ENCODE data around the gene NUDT17. TPM values are rescaled to one million over a fixed set of nuclear protein-coding genes. Genes with fewer than 3 reads are reported as not detected.

Gene NUDT17
- total RNA-seq, 1 experiment from 2014 or later: 0.59 TPM

DNA sequence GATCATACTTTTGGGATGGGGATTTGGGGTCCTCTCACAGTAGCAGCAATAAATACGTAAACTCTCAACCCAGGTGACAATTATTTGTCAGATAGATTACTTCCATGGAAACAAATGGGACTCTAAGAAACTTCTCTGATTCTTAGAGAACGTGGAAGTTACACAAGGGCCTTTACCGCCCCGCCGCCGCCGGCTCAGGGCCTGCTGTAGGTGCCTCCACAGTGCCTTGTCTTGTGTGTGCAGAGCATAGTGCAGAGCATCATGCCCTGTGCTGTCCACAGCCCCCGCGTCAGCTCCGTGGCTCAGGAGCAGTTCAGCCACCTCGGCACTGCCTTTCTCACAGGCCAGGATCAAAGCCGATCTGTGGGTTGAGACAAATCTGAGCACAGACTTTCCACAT lies 29.2 kb downstream of the NUDT17 start:
- peaks cover 2% of the 10 kb centered on the region; the same call in 1 of the 2 replicates for H3K27me3 ChIP-seq
- H3K4me3 ChIP-seq: no peak overlapping the region
- DNase-seq: no peak
- H3K36me3 ChIP-seq: no peaks in the 10 kb centered on the region
- no peaks in the 10 kb centered on the region for H3K9me3 ChIP-seq

GRCh38 chr1:145877923-145878486 lies 32.6 kb downstream of the NUDT17 start:
- no peak for DNase-seq
- Histone ChIP-seq H3K36me3 (no peaks in the 10 kb centered on the region), H3K9me3 (no peaks in the 10 kb centered on the region), H3K4me3 (no peak overlapping the region), H3K27me3 (peaks cover 2% of the 10 kb centered on the region; the same call in 1 of the 2 replicates)

GRCh38 chr1:145878724-145879123 lies 33.3 kb downstream of the NUDT17 start:
- Histone ChIP-seq H3K27me3 (peaks cover 4% of the 10 kb centered on the region), H3K9me3 (no peaks in the 10 kb centered on the region), H3K36me3 (no peaks in the 10 kb centered on the region), H3K4me3 (no peak overlapping the region)
- DNase-seq: no peak

- Histone ChIP-seq H3K9me3 (no peaks in the 10 kb centered on the region), H3K36me3 (no peaks in the 10 kb centered on the region), H3K27me3 (peaks cover 4% of the 10 kb centered on the region), H3K4me3 (no peak overlapping the region)
- DNase-seq: no peak
Observed at GRCh38 chr1:145879775-145880174, 34.3 kb downstream of the NUDT17 start.

- H3K9me3 ChIP-seq: no peaks in the 10 kb centered on the region
- no peaks in the 10 kb centered on the region for H3K36me3 ChIP-seq
- no peak overlapping the region for H3K4me3 ChIP-seq
- peak; percentile 55 for DNase-seq
- peaks cover 2% of the 10 kb centered on the region for H3K27me3 ChIP-seq
Observed at GRCh38 chr1:145884675-145885074, 39.2 kb downstream of the NUDT17 start.

DNA sequence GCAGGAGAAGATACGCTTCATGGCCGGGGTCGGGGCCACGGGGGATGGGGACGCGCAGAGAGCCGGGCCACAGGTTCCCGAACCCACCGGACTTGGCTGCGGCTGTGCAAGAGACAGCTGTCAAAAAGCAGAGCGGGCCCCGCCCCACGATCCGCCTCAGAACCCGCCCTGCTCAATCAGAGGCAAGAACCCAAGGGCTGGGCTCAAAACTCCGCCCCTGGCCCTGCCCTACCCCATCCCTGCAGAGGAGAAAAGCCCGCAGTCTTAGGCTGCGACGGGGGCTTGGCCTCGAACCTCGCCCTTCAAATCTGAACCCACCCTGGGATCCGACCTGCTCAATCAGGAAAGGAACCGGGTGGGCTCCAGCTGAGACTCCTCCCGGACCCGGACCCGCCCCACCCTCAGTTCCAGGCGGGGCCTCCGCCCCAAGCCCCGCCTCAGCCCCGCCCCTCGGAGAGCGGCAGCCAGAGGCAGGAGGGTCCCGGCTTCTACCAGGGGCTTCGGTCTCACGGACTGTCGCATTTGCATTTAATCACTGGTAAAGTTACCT lies 40.4 kb downstream of the NUDT17 start, which contains the start of gene ANKRD35:
ANKRD35 (minus strand) TSS at position 129 of the 550 bp plus-strand sequence; CDS start at position 21, 108 bp downstream.
- H3K27me3 ChIP-seq: peaks cover 2% of the 10 kb centered on the region
- DNase-seq: peak; percentile 86
- H3K9me3 ChIP-seq: no peaks in the 10 kb centered on the region
- peak within 1 kb of the TSS; percentile 62 for H3K4me3 ChIP-seq
- no peaks in the 10 kb centered on the region for H3K36me3 ChIP-seq

DNA sequence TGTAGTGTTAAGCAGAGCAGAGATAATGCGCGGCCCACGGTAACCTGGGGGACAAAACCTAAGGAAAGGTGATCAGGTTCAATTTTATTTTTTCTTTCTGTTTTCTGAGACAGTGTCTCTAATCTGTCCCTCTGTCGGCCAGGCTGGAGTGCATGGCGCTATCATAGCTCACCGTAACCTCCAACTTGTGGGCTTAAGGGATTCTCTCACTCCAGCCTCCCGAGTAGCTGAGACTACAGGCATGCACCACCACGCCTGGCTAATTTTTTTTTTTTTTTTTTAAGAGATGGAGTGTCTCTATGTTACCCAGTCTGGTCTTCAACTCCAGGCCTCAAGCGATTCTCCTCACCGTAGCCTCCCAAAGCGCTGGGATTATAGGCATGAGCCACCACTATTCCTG lies 41.0 kb downstream of the NUDT17 start:
- peak overlapping the region; percentile 62 for H3K4me3 ChIP-seq
- DNase-seq: no peak
- H3K27me3 ChIP-seq: peaks cover 2% of the 10 kb centered on the region
- H3K9me3 ChIP-seq: no peaks in the 10 kb centered on the region
- no peaks in the 10 kb centered on the region for H3K36me3 ChIP-seq

GRCh38 chr1:145886816-145887215 lies 41.4 kb downstream of the NUDT17 start:
- H3K36me3 ChIP-seq: no peaks in the 10 kb centered on the region
- H3K4me3 ChIP-seq: no peak overlapping the region
- no peak for DNase-seq
- H3K27me3 ChIP-seq: peaks cover 2% of the 10 kb centered on the region
- no peaks in the 10 kb centered on the region for H3K9me3 ChIP-seq

- no peak for DNase-seq
- H3K27me3 ChIP-seq: peaks cover 2% of the 10 kb centered on the region
- H3K36me3 ChIP-seq: no peaks in the 10 kb centered on the region
- no peak overlapping the region for H3K4me3 ChIP-seq
- H3K9me3 ChIP-seq: no peaks in the 10 kb centered on the region
Observed at GRCh38 chr1:145887631-145888030, 42.2 kb downstream of the NUDT17 start.

DNA sequence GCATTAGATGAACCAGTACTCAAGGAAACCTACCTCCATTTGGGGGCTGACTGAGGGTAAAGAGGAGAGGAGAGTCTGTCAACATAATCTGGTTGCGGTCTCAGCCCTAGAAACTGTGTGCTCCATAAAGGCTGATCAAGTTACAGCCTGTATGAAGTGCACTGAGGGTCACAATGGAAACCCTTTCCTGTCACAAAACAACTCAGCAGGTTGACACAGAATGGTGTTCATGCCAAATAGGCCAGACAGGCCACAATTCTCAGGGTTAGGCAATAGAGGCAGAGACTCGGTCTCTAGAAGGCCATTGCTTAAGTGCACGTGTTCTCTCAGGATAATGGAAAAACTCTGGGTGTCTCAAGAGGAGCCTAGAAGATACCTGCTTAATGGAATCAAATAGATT lies 44.3 kb downstream of the NUDT17 start:
- no peak overlapping the region for H3K4me3 ChIP-seq
- DNase-seq: no peak
- H3K27me3 ChIP-seq: no peaks in the 10 kb centered on the region; the same call in 1 of the 2 replicates
- H3K9me3 ChIP-seq: no peaks in the 10 kb centered on the region
- no peaks in the 10 kb centered on the region for H3K36me3 ChIP-seq

- no peaks in the 10 kb centered on the region for H3K9me3 ChIP-seq
- DNase-seq: no peak
- no peaks in the 10 kb centered on the region for H3K27me3 ChIP-seq
- H3K36me3 ChIP-seq: no peaks in the 10 kb centered on the region
- no peak overlapping the region for H3K4me3 ChIP-seq
Observed at GRCh38 chr1:145891143-145891542, 45.7 kb downstream of the NUDT17 start.

DNA sequence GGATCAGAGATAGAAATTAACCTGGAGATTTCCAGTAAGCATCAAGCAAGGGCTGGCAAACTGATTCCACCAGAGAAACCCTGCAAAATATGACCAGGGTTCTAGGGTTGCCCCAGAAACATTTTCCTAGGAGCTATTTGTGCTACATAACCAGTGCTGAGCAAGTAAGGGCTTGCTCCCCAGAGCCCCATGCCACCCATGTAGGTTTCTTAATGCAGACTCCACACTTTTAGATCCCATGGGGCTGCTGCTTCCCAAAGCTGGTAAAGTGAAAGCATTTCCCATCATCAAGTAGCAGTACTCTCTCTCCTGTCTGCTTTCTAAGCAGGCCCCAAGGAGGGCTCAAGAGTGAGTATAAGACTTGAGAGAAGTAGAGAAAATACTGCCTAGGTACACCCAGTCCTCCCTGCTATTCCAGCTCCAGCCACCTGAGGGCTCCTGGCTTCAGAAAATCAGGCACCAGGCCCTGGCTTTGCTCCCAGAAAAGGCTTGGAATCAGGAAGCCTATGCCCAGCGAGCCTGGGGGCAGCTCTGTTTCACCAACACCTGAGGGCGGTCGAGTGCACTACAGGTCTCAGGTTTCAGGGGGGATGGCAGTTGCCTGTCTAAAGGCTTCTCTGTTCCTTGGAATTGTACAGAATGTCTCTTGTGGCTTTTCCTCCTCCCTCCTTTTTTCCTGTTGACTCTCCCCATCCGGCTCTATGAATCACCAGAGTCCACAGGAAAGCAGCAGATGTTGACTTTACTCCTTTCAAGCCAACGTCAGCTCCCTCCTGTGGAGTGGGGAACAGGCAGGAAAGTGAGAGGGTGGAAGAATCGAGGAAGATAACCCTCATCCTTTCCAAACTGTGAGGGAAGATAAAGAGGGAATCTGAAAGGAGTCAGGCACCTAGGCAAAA lies 46.4 kb downstream of the NUDT17 start:
- DNase-seq: peak; percentile 97
- no peaks in the 10 kb centered on the region for H3K9me3 ChIP-seq
- peak overlapping the region; percentile 8 for H3K4me3 ChIP-seq
- no peaks in the 10 kb centered on the region for H3K36me3 ChIP-seq
- H3K27me3 ChIP-seq: no peaks in the 10 kb centered on the region

DNA sequence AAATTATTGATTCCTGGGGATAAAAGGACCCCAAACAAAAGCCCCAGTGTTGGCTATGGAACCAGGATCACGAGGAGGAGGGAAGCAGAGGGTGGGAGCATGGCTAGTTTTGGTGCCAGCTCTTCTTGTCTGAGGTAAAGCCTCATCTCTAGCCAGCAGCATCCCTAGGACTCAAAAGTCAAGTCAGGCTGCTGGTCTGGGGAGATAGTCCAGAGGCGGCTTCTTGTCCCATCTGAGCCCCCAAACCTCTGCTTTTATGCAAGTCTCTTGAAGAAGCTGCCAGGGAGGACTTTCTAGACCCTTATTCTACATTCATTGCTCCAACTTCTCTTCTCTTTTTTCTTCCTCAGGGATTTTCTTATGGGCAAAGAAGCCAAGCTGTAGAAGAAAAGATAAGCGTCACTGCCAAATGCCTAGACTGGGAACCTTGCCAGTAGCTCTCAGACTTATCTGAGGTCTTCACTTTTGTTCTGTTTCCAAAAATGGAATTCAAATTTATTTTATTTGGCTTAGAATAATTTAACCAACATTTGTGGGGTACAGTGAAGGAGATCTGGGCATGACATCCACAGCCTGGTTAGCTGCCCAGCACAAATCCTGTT lies 47.2 kb downstream of the NUDT17 start:
- H3K36me3 ChIP-seq: no peaks in the 10 kb centered on the region
- H3K4me3 ChIP-seq: peak overlapping the region; percentile 8
- peak; percentile 66 for DNase-seq
- H3K9me3 ChIP-seq: no peaks in the 10 kb centered on the region
- H3K27me3 ChIP-seq: no peaks in the 10 kb centered on the region

DNA sequence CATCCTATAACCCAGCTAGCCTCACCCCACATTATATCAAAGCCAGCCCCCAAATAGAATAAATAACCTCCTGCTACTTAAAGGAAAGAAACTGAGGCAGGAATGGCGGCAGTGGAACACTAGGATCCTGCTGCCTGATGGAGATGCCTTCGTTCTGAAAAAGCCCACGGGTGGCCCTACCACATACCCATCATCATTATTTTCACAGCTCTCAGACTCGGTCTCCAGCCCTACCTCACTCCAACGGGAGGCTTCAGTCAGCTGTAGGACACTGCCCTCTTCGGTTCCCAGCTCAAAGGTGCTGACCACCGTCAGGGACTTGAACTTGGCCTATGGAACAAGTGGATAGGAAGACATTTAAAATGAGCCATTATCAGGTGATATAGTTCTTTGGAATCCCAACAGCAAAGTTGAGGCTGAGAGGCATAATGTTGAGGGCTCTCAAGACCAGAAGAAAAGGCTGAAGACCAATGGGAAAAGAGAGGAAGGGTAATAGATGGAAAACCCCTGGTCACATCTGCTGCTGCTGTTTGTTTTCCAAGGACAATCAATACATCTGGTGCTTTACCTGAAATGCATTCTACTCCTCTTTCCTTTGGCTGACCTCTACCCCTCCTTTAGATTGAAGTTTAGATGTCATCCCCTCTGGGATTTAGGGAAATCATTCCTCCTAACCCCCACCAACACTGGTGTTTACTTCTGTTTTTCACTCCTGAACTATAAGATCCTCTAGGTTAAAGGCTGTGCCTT lies 48.1 kb downstream of the NUDT17 start:
- Histone ChIP-seq H3K4me3 (no peak overlapping the region), H3K27me3 (no peaks in the 10 kb centered on the region), H3K36me3 (no peaks in the 10 kb centered on the region), H3K9me3 (no peaks in the 10 kb centered on the region)
- no peak for DNase-seq

GRCh38 chr1:145895471-145895870 lies 50.0 kb downstream of the NUDT17 start:
- no peak overlapping the region for H3K4me3 ChIP-seq
- H3K36me3 ChIP-seq: no peaks in the 10 kb centered on the region
- H3K27me3 ChIP-seq: no peaks in the 10 kb centered on the region
- DNase-seq: no peak
- H3K9me3 ChIP-seq: no peaks in the 10 kb centered on the region

GRCh38 chr1:145897969-145898368 lies 52.5 kb downstream of the NUDT17 start:
- H3K4me3 ChIP-seq: no peak overlapping the region
- H3K36me3 ChIP-seq: no peaks in the 10 kb centered on the region
- DNase-seq: no peak
- no peaks in the 10 kb centered on the region for H3K9me3 ChIP-seq
- H3K27me3 ChIP-seq: no peaks in the 10 kb centered on the region

Measured in MG63 (cell line).